Measurements from ENCODE around the gene ADAM17. TPM values are rescaled to one million over a fixed set of nuclear protein-coding genes. Genes with fewer than 3 reads are reported as not detected.

The ADAM17 gene
- total RNA-seq, 3 donors from 2014 or later: 32.2 to 65.9 (median 48.8) TPM

DNA sequence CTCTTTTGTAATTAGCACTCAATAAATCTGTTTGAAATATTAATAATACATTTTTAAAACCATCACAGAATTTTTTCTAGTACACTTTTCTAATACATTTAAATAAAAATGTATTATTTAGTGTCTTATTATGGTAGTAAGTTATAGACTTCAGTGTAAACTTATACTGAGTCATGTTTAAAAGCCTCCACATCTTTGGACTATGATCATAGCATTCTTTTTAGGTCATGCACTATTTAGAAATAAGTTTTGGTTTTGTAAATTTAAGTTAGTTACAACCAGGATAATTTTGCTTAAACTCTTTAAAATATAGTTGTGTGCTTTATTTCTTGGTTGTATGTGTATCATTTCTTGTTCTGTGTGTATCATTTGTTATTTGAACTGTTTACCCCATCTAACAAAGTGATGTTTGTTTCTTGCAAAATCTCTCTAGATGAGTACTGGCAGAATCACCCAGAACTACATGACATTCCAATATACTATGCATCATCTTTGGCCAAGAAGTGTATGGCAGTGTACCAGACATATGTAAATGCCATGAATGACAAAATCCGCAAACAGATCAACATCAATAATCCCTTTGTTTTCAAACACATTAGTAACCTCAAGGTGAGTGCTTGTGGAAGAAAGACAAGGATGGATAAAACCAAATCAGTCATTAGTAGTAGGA, 115.4 kb downstream of the ADAM17 start:
- no peaks in the 10 kb centered on the region for H3K9me3 ChIP-seq
- H3K4me1 ChIP-seq: no peaks in the 10 kb centered on the region
- no peak for DNase-seq (ENCODE audit: low spot score in 2 of 2)
- no peak overlapping the region for H3K27ac ChIP-seq
- TF ChIP-seq POLR2A (IDR thresholded peaks at IDR 0.05) (no peak), POLR2AphosphoS5 (IDR thresholded peaks at IDR 0.05) (no peak)
- TF ChIP-seq, protein P1, sequence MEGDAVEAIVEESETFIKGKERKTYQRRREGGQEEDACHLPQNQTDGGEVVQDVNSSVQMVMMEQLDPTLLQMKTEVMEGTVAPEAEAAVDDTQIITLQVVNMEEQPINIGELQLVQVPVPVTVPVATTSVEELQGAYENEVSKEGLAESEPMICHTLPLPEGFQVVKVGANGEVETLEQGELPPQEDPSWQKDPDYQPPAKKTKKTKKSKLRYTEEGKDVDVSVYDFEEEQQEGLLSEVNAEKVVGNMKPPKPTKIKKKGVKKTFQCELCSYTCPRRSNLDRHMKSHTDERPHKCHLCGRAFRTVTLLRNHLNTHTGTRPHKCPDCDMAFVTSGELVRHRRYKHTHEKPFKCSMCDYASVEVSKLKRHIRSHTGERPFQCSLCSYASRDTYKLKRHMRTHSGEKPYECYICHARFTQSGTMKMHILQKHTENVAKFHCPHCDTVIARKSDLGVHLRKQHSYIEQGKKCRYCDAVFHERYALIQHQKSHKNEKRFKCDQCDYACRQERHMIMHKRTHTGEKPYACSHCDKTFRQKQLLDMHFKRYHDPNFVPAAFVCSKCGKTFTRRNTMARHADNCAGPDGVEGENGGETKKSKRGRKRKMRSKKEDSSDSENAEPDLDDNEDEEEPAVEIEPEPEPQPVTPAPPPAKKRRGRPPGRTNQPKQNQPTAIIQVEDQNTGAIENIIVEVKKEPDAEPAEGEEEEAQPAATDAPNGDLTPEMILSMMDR (IDR thresholded peaks at IDR 0.05): no peak
- intact Hi-C loops (cut with DNase I; ENCODE audit: low total_unique reads): no loop called here
- H3K27me3 ChIP-seq: no peaks in the 10 kb centered on the region
- no peak overlapping the region for H3K4me3 ChIP-seq
- H3K36me3 ChIP-seq: peaks cover 10% of the 10 kb centered on the region

DNA sequence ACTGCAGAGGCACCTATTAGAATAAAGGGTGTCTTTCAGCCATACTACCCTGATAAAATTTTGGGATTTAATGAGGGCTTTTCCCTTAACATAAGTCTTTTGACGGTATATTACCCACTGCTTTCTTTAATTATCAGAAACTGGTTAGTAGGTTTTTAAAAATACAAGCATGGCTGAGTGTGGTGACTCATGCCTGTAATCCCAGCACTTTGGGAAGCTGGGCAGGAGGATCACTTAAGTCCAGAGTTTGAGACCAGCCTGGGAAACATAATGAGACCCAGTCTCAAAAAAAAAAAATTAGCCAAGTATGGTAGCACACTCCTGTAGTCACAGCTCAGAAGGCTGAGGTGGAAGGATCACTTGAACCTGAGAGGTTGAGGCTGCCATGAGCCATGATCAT, 116.1 kb downstream of the ADAM17 start:
- Histone ChIP-seq H3K9me3 (no peaks in the 10 kb centered on the region), H3K36me3 (peaks cover 10% of the 10 kb centered on the region), H3K27me3 (no peaks in the 10 kb centered on the region), H3K4me1 (no peaks in the 10 kb centered on the region), H3K27ac (no peak overlapping the region), H3K4me3 (no peak overlapping the region)
- intact Hi-C loops (cut with DNase I; ENCODE audit: low total_unique reads): no loop called here
- no peak for TF ChIP-seq POLR2AphosphoS5 (IDR thresholded peaks at IDR 0.05)
- TF ChIP-seq POLR2A (IDR thresholded peaks at IDR 0.05): no peak
- TF ChIP-seq, protein P1 (IDR thresholded peaks at IDR 0.05): no peak
- DNase-seq (ENCODE audit: low spot score in 2 of 2): no peak

Other genes with a start within 250 kb of the ADAM17 start
- 100 to 1,000 TPM in 1 of 3 donors, 10 to 100 TPM in 2; 35.7 to 271 (median 63.3) TPM for gene ITGB1BP1, start 132.3 kb downstream of the ADAM17 start, total RNA-seq
- 10 to 100 TPM; 18.1 to 26.2 (median 23.1) TPM for gene CPSF3, start 132.2 kb downstream of the ADAM17 start, total RNA-seq
- gene IAH1, start 81.3 kb downstream of the ADAM17 start, total RNA-seq: 10 to 100 TPM; 39.5 to 84.7 (median 54.7) TPM
- gene YWHAQ, start 75.2 kb upstream of the ADAM17 start, total RNA-seq: 100 to 1,000 TPM; 176 to 226 (median 186) TPM

Data from breast epithelium (tissue), 4 donors.